Tibial nerve (tissue), 4 donors: ENCODE measurements around the gene AKR1C2. TPM values are rescaled to one million over a fixed set of nuclear protein-coding genes. Genes with fewer than 3 reads are reported as not detected.
A peak's percentile ranks its signal among the peaks of the same experiment; 100 is the strongest.
"Not testable (repeated sequence)": the region's sequence is repeated elsewhere in the genome, so short reads cannot be mapped to it uniquely, and the experiment has no call there.

Experiments
- DNase-seq, 2 donors: peaks; one replicate each; pipeline ENCODE4 v3.0.0-alpha.2; 2019; ENCODE audit warnings: low spot score in 2 of 2
- H3K27ac ChIP-seq, 4 donors: fragments of 200-600 bp; sonication (generic) in 3 of 4; one replicate each; pipeline ENCODE4 v1.5.1; 2017 to 2019; ENCODE audit warnings: mild to moderate bottlenecking in 1 of 4
- H3K27me3 ChIP-seq, 2 donors: fragments of 200-600 bp; sonication (generic) in 1 of 2; one replicate each; pipeline versions ENCODE4 v1.5.1 to v1.6.0; 2017 to 2019
- H3K36me3 ChIP-seq, 3 donors: fragments of 200-600 bp; sonication (generic); one replicate each; pipeline ENCODE4 v1.5.1; 2018 to 2019
- H3K4me1 ChIP-seq, 4 donors: fragments of 200-600 bp; sonication (generic) in 3 of 4; one replicate each; pipeline ENCODE4 v1.5.1; 2017 to 2019
- H3K4me3 ChIP-seq, 4 donors: fragments of 200-600 bp; sonication (generic) in 3 of 4; one replicate each; pipeline ENCODE4 v1.5.1; 2017 to 2019; ENCODE audit warnings: mild to moderate bottlenecking in 1 of 4, moderate library complexity in 1 of 4
- H3K9me3 ChIP-seq, 4 donors: fragments of 200-600 bp; sonication (generic) in 3 of 4; one replicate each; pipeline ENCODE4 v1.5.1; 2017 to 2019
- CTCF ChIP-seq, 5 experiments: fragments of 200-600 bp in 3 of 5; fragments of 450-650 bp in 2 of 5; sonication (generic) in 3 of 5; IDR thresholded peaks; one replicate each; pipeline ENCODE4 v1.5.1; 2016 to 2019; ENCODE audit warnings: antibody characterized with exemption in 5 of 5, mild to moderate bottlenecking in 3 of 5, moderate library complexity in 2 of 5
- EP300 ChIP-seq, 2 donors: sonication (generic); formaldehyde crosslinking; IDR thresholded peaks; one replicate each; pipeline ENCODE4 v1.6.1; 2017; ENCODE audit warnings: antibody characterized with exemption in 2 of 2, mild to moderate bottlenecking in 1 of 2
- POLR2A ChIP-seq, 2 donors: fragments of 450-650 bp; IDR thresholded peaks; one replicate each; pipeline ENCODE4 v1.6.1; 2017; ENCODE audit warnings: antibody characterized with exemption in 2 of 2, mild to moderate bottlenecking in 2 of 2, moderate library complexity in 2 of 2
- WGBS, 2 donors: methylation state at CpG; one replicate each; pipeline ENCODE4 v1.1.5; 2018; 5-methylcytosine and 5-hydroxymethylcytosine counted together
- total RNA-seq, 4 donors: library from RNA; depleted of rRNA; stranded (reverse); fragments of >200 nt; gene quantifications; one replicate each; pipeline ENCODE4 v1.1.0, GENCODE V29; 2016

Gene AKR1C2
- total RNA-seq, 4 donors from 2014 or later, result 24.7 to 52.2 (median 39.6) TPM

- H3K9me3 ChIP-seq, result no peaks in the 10 kb centered on the region
- TF ChIP-seq EP300 (IDR thresholded peaks at IDR 0.05), result no peak
- TF ChIP-seq POLR2A (IDR thresholded peaks at IDR 0.05), result no peak
- TF ChIP-seq CTCF (IDR thresholded peaks at IDR 0.05), result no peak
- no peak overlapping the region for H3K4me3 ChIP-seq
- no peak overlapping the region for H3K27ac ChIP-seq
- H3K36me3 ChIP-seq, result no peaks in the 10 kb centered on the region
- no peak for DNase-seq
- no peaks in the 10 kb centered on the region for H3K27me3 ChIP-seq
- peaks cover 0 to 20% (median 2%) of the 10 kb centered on the region in 4 donors for H3K4me1 ChIP-seq
Measured at GRCh38 chr10:4953405-4953804, 50.3 kb downstream of the AKR1C2 start.

GRCh38 chr10:4951512-4952162, 52.0 kb downstream of the AKR1C2 start:
- not testable (repeated sequence) for H3K27me3 ChIP-seq, DNase-seq, H3K4me3 ChIP-seq, H3K27ac ChIP-seq, H3K36me3 ChIP-seq, H3K9me3 ChIP-seq
- 33 to 38% methylated on average over 3 to 5 of the region's 5 CpGs for WGBS, 2 donors
- H3K4me1 ChIP-seq, result peaks cover 0 to 25% (median 4%) of the 10 kb centered on the region in 4 donors

GRCh38 chr10:4947635-4948596, 55.7 kb downstream of the AKR1C2 start:
- Histone ChIP-seq H3K27ac (peak overlapping the region; percentile 58 to 88 (median 68)), H3K4me1 (peaks cover 0 to 59% (median 16%) of the 10 kb centered on the region in 4 donors), H3K27me3 (no peaks in the 10 kb centered on the region), H3K4me3 (no peak overlapping the region), H3K36me3 (no peaks in the 10 kb centered on the region), H3K9me3 (no peaks in the 10 kb centered on the region)
- WGBS, 2 donors, result 35 to 38% methylated on average over 5 of the region's 5 CpGs
- peak; percentile 22 to 69 for DNase-seq
- TF ChIP-seq POLR2A (IDR thresholded peaks at IDR 0.05) (no peak), EP300 (IDR thresholded peaks at IDR 0.05) (peak; percentile 18 to 85)

GRCh38 chr10:4947039-4947634, 56.5 kb downstream of the AKR1C2 start:
- TF ChIP-seq EP300 (IDR thresholded peaks at IDR 0.05), result no peak
- TF ChIP-seq CTCF (IDR thresholded peaks at IDR 0.05), result no peak
- no peak for TF ChIP-seq POLR2A (IDR thresholded peaks at IDR 0.05)
- Histone ChIP-seq H3K9me3 (no peaks in the 10 kb centered on the region), H3K4me3 (no peak overlapping the region), H3K36me3 (no peaks in the 10 kb centered on the region), H3K27ac (peak overlapping the region; percentile 58 to 88 (median 66)), H3K27me3 (no peaks in the 10 kb centered on the region), H3K4me1 (peaks cover 0 to 62% (median 16%) of the 10 kb centered on the region in 4 donors)
- DNase-seq, result no peak

- Histone ChIP-seq H3K27ac (peak overlapping the region in 2 of 4 donors; percentile 73 to 88), H3K4me3 (no peak overlapping the region), H3K9me3 (no peaks in the 10 kb centered on the region), H3K36me3 (no peaks in the 10 kb centered on the region), H3K4me1 (peaks cover 0 to 64% (median 16%) of the 10 kb centered on the region in 4 donors), H3K27me3 (no peaks in the 10 kb centered on the region)
- DNase-seq, result no peak
- TF ChIP-seq EP300 (IDR thresholded peaks at IDR 0.05), result no peak
- TF ChIP-seq POLR2A (IDR thresholded peaks at IDR 0.05), result no peak
- no peak for TF ChIP-seq CTCF (IDR thresholded peaks at IDR 0.05)
- WGBS, 2 donors, result 83 to 90% methylated on average over 2 of the region's 2 CpGs
Measured at GRCh38 chr10:4945766-4946717, 57.6 kb downstream of the AKR1C2 start.
